Measurements from ENCODE around the gene RSPO3. TPM values are rescaled to one million over a fixed set of nuclear protein-coding genes. Genes with fewer than 3 reads are reported as not detected.
A peak's percentile ranks its signal among the peaks of the same experiment; 100 is the strongest.

RSPO3 gene
- total RNA-seq, 4 donors from 2014 or later, result 1.8 to 13.9 (median 3.4) TPM

DNA sequence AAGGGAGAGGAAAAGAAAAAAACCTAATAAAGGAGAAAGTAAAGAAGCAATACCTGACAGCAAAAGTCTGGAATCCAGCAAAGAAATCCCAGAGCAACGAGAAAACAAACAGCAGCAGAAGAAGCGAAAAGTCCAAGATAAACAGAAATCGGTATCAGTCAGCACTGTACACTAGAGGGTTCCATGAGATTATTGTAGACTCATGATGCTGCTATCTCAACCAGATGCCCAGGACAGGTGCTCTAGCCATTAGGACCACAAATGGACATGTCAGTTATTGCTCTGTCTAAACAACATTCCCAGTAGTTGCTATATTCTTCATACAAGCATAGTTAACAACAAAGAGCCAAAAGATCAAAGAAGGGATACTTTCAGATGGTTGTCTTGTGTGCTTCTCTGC is 77.4 kb downstream of the RSPO3 start:
- Histone ChIP-seq H3K27ac (no peak overlapping the region), H3K4me3 (replicated peaks in 1 of 3) (no peak overlapping the region), H3K9me3 (no peaks in the 10 kb centered on the region), H3K4me1 (peaks cover 0 to 7% of the 10 kb centered on the region in 2 donors), H3K36me3 (no peaks in the 10 kb centered on the region), H3K27me3 (no peaks in the 10 kb centered on the region)
- intact Hi-C loops (cut with DNase I), result no loop called here
- 55 to 64% methylated on average over 3 of the region's 3 CpGs for WGBS, 2 donors
- no peak for DNase-seq
- no peak for TF ChIP-seq POLR2A (IDR thresholded peaks at IDR 0.05)
- TF ChIP-seq, protein P1, sequence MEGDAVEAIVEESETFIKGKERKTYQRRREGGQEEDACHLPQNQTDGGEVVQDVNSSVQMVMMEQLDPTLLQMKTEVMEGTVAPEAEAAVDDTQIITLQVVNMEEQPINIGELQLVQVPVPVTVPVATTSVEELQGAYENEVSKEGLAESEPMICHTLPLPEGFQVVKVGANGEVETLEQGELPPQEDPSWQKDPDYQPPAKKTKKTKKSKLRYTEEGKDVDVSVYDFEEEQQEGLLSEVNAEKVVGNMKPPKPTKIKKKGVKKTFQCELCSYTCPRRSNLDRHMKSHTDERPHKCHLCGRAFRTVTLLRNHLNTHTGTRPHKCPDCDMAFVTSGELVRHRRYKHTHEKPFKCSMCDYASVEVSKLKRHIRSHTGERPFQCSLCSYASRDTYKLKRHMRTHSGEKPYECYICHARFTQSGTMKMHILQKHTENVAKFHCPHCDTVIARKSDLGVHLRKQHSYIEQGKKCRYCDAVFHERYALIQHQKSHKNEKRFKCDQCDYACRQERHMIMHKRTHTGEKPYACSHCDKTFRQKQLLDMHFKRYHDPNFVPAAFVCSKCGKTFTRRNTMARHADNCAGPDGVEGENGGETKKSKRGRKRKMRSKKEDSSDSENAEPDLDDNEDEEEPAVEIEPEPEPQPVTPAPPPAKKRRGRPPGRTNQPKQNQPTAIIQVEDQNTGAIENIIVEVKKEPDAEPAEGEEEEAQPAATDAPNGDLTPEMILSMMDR (IDR thresholded peaks at IDR 0.05), result no peak

DNA sequence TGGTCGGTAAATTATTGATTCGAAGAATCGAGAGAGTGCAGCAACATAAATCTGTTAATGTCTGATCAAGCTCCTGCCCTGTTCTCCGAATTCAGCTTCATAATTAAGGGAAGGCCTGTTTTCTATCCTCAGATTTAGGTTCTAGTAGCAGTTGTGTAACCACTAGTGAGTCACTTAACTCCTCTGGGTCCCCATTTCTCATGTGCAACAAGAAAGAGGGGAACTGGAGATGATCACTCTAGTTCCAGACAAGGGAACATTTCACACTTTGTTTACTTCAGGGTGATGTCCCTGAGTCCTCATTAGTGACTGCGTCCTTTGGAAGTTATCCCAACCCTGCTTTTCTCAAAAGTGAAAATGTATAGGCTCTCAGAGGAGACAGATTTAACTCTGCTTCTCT is 80.1 kb downstream of the RSPO3 start:
- intact Hi-C loops (cut with DNase I), result no loop called here
- TF ChIP-seq POLR2A (IDR thresholded peaks at IDR 0.05), result no peak
- TF ChIP-seq, protein P1 (IDR thresholded peaks at IDR 0.05), result no peak
- Histone ChIP-seq H3K9me3 (no peaks in the 10 kb centered on the region), H3K36me3 (no peaks in the 10 kb centered on the region), H3K27me3 (no peaks in the 10 kb centered on the region), H3K4me1 (peaks cover 0 to 7% of the 10 kb centered on the region in 2 donors), H3K27ac (peak overlapping the region in 1 of 3 donors; percentile 31), H3K4me3 (replicated peaks in 1 of 3) (no peak overlapping the region)
- no peak for DNase-seq
- 91% methylated on average over 5 of the region's 5 CpGs for WGBS, 2 donors

DNA sequence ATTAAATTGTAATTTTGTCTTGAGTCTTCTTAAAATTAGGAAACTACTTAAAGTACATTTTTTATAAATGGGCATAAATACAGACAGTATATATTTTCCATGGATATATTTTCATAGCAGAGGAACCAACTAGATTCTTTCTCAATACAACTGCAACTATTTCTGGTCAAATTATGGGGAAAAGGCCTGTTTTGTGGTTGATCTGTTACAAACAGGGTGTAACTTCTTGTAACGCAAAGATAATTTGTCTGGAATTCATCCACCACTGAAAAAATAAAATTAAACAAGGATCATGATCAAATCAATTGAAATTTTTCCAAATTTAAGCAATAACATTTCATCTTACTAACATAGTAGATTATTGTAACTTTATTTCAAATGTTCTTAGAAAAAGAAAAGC is 81.0 kb downstream of the RSPO3 start:
- TF ChIP-seq, protein P1 (IDR thresholded peaks at IDR 0.05), result no peak
- no peak for TF ChIP-seq POLR2A (IDR thresholded peaks at IDR 0.05)
- intact Hi-C loops (cut with DNase I), result no loop called here

DNA sequence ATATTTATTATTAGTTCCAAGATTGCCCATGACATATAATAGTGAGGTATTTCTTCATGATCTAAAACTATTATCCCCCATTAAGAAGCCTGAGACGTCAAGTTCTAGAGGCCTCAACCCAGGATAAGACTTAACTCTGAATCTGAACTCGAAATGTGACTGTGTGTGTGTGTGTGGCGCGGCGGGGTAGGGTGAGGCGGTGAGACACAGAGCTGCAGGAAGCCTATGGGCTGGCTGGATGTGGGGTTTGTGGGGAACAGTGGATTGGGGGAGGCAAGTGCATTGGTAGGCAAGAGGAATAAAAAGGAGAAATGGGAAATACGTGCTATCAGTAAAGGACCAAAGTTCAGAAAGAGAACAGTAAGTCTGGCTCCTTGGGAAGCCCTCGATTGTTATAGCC is 81.6 kb downstream of the RSPO3 start:
- Histone ChIP-seq H3K9me3 (no peaks in the 10 kb centered on the region), H3K27me3 (no peaks in the 10 kb centered on the region), H3K36me3 (no peaks in the 10 kb centered on the region), H3K4me1 (peaks cover 0 to 7% of the 10 kb centered on the region in 2 donors), H3K4me3 (replicated peaks in 1 of 3) (no peak overlapping the region), H3K27ac (no peak overlapping the region)
- TF ChIP-seq, protein P1 (IDR thresholded peaks at IDR 0.05), result no peak
- TF ChIP-seq POLR2A (IDR thresholded peaks at IDR 0.05), result no peak
- no peak for DNase-seq
- intact Hi-C loops (cut with DNase I), result no loop called here
- WGBS, 2 donors, result 88 to 93% methylated on average over 8 of the region's 8 CpGs

More for the DNA sequence above, 81.0 kb downstream of the RSPO3 start:
- Histone ChIP-seq H3K9me3 (no peaks in the 10 kb centered on the region), H3K36me3 (no peaks in the 10 kb centered on the region), H3K27ac (no peak overlapping the region), H3K4me3 (replicated peaks in 1 of 3) (no peak overlapping the region), H3K27me3 (no peaks in the 10 kb centered on the region), H3K4me1 (peaks cover 0 to 7% of the 10 kb centered on the region in 2 donors)
- DNase-seq, result no peak
- WGBS, 2 donors, result 69 to 80% methylated on average over 1 of the region's 1 CpG

DNA sequence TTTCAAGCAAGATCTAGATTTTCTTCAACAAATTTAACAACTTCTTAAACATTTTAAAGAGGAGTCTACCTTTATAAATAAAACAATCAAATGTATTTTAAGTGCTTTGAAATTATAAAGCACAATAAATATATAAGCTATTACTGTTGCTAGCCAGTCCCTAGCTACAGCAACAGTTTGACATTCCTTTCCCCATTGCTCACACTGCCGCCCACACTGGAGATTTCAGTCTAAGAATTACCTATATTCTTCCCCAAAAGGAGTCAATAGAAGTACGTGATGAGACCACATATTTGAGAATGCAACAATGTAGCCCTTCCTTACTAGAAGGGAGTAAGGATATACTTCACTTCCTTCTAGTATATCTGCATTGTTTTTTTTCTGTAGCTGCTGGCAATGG is 82.8 kb downstream of the RSPO3 start:
- no peak overlapping the region for H3K27ac ChIP-seq
- no peaks in the 10 kb centered on the region for H3K9me3 ChIP-seq
- no peaks in the 10 kb centered on the region for H3K27me3 ChIP-seq
- no peak for DNase-seq
- 79% methylated on average over 2 of the region's 2 CpGs for WGBS, 2 donors
- no peaks in the 10 kb centered on the region for H3K36me3 ChIP-seq
- H3K4me1 ChIP-seq, result peaks cover 0 to 7% of the 10 kb centered on the region in 2 donors
- TF ChIP-seq, protein P1 (IDR thresholded peaks at IDR 0.05), result no peak
- TF ChIP-seq POLR2A (IDR thresholded peaks at IDR 0.05), result no peak
- H3K4me3 ChIP-seq (replicated peaks in 1 of 3), result no peak overlapping the region
- intact Hi-C loops (cut with DNase I), result no loop called here

Measured in thyroid gland (tissue), 4 donors.